ENCODE measurements around the gene MYH3.

Gene MYH3

DNA sequence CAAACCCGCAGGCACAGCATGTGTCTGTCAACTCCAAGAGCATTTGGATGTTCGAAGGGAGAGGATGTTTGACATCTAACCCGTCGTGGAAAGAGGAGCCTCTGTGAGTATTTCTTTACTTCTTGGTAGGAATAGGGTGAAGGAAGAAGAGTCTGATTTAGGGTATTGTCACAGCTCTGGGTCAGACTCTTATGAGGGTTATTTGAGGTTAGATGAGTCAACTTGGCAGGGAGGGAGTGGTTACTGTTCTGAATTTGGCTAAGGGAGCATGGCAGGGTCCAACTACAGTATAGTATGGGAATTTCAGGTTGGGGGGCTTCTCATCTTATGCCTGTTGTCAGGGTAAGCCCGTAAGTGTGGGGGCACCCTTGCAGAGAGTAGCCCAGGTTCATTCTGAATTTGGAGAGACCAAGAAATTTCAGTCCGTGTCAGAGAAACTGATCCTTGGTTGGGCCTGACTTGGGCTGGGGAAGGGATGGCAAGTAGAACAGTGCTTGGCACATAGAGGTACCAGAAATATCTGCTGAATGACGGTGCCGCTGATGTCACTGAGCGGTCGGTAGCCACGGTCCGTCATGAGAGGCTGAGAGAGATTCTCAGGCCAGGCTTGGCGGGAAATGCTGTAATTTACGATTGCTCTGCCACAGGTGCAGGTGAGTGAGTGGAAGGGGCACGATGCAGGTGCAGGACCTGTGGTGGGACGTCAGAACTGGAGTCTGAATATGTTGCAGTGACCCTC, 43.2 kb downstream of the MYH3 start:
- DNase-seq (ENCODE audit: low spot score), result no peak

DNA sequence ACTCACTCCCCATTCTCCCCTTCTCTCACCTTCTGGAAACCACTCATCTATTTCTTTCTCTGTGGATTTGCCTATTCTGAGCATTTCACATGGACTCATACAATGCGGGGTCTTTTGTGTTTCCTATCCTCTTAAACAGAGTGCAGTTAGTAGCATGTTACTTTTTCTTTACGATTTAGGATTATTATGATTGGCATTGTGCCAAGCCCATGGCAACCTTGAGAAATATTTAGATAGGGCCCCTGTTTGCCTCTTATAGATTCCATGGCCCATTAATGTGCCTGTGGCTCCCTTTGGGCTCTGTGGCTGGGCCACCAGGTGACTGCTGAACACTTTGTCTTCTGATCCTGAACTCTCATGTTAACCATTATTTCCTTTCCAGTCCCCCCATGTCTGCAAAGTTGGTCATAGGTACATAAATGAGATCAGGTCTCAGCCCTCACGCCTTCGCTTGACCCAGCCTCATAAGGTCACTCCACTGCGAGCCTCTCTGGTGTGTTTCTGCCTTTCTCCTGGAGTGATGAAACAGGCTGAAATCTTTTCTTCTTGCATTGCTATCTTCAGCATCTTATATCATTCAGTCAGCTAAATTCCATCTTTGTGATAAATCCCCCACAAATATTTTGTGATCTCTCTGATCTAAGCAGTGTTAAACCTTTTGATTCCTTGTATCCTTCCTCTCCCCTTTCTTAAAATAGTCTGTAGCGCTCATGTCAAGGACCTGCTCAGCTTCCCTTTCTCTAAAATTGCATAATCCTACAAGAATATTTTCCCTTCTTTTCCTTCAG, 44.0 kb downstream of the MYH3 start:
- DNase-seq (ENCODE audit: low spot score), result no peak

DNA sequence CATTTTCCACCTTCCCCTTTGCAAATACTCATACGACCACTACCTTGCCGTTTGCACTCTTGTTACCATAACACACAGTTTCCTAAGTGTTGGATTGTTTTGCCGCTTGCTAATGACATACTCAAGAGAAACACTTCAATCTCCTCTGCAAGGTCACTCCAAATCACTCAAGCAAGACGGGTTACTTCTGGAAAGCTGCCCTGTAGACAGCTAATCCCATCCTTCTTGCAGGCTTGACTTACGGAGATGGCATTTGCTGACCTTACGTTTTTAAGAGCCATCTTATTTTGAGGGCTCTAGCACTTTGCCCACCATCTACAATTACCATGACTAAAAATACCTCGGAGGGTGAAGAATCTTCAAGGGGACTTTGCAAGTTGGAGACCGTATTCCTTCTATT, 46.2 kb downstream of the MYH3 start:
- peak; percentile 70 for DNase-seq (ENCODE audit: low spot score)

- no peak for DNase-seq (ENCODE audit: low spot score)
These were observed 48.9 kb downstream of the MYH3 start for GRCh38 chr17:10608244-10608643.

DNA sequence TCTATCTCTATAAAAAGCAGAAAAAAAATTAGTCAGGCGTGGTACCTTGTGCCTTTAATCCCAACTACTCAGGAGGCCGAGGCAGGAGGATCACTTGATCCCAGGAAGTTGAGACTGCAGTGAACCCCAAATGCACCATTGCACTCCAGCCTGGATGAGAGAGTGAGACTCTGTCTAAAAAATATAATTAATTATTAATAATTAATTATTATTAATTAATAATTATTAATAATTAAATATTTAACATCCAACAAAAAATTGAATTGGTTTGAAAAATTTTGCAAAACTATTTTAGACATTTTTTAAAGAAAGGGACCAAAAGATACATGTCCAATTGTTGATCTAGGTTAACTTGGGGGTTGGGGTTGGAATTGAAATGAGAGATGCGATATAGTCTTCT, 51.0 kb downstream of the MYH3 start:
- no peak for DNase-seq (ENCODE audit: low spot score)

DNA sequence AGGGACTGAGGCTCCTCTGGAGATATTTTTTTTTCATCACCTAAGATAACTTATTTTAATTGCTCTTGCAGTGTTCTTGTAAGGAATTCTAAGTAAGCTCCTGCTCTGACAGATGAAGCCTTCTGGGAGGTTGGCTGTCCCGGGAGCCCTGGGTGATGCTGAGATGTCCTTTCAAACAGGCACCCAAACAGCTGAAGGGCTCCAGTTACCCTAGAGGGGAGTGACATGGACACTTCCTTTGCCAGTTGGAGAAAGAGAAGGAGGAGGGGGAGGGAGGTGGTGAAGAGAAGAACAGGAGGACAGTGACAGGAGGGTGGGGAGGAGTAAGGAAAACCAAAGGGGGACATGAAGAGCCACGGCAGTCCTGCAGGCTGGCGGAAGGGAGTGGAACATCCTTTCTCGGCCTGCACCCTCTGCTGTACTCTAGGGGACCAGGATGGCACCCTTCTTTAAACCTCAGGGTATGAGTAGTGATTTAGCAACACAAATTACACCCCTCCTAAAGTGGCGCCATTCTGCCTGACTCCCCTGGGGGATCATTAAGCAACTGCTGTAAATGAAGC, 51.8 kb downstream of the MYH3 start:
- no peak for DNase-seq (ENCODE audit: low spot score)

- no peak for DNase-seq (ENCODE audit: low spot score)
These were observed 52.6 kb downstream of the MYH3 start for GRCh38 chr17:10604521-10604920.

- no peak for DNase-seq (ENCODE audit: low spot score)
These were observed 53.2 kb downstream of the MYH3 start for GRCh38 chr17:10603931-10604330.

- DNase-seq (ENCODE audit: low spot score), result peak; percentile 46
These were observed 56.5 kb downstream of the MYH3 start for GRCh38 chr17:10600571-10600970.

- DNase-seq (ENCODE audit: low spot score), result no peak
These were observed 58.5 kb downstream of the MYH3 start for GRCh38 chr17:10598621-10599020.

- DNase-seq (ENCODE audit: low spot score), result no peak
These were observed 67.5 kb downstream of the MYH3 start for GRCh38 chr17:10589553-10590145.

- no peak for DNase-seq (ENCODE audit: low spot score)
These were observed 71.6 kb downstream of the MYH3 start for GRCh38 chr17:10585529-10585928.

GRCh38 chr17:10583834-10584233, 73.3 kb downstream of the MYH3 start:
- DNase-seq (ENCODE audit: low spot score), result no peak

DNA sequence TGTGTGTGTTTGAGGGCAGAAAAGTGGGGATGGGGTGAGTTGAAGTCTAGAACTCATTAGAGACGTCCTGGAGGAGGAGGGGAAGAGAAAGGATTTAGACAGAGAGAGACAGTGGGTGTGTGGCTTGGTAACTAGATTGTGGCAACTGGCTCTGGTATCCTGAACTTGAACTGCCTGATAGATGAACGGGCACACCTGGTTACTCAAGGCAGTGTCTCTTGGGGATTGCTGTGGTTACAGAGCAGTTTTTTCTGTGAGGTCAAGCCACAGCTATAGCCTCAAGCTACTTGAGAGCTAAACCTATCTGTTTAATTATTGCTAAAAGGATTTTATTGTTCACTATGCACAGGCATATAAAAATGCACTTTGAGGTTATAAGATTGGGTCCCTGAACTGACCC, 77.8 kb downstream of the MYH3 start:
- no peak for DNase-seq (ENCODE audit: low spot score)

Measured in kidney tubule cell (primary cell).